ENCODE results near the gene RNF144A. TPM values are rescaled to one million over a fixed set of nuclear protein-coding genes. Genes with fewer than 3 reads are reported as not detected.

Gene RNF144A
- polyA plus RNA-seq, 1 of the 3 experiments (the other 2 are of a cell fraction), result 15.6 TPM

DNA sequence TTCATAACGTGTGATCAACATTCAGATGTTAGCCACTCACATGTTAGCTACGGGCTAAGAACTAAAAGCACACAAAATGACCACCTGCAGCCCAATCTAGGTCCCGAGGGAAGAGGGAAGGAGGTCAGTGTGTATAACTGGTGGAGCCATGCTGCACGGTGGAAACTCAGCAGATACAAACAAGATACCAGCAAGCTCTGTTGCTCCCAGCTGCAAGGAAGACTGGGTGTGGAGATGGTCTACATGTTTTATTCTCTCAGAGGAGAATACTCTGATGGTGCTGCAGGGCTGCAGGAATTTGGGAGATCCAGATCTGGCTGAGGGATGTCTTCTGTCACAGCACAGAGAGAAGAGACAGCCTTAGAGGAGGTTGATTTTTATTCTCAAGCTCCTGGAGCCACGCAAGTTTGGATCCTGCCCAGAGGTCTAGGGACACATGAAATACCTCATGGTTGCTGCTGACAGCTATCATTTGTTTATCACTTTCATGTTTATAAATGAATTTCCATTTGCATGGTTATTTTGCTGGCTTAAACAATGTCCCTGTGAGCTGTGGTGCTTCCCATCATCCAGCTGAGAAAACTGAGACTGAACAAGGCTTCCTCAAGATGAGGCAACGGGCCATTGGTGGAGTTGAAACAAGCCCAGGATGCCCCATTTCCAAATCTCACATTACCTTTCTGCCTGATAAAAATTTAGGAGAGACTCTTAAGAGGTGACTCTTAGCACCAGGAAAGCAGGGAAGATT lies 30.9 kb downstream of the RNF144A start:
- Histone ChIP-seq H3K36me3 (replicated peaks in 1 of 2; ENCODE audit: control insufficient read depth in 1 of 2, insufficient read depth in 2 of 2, low read length in 1 of 2) (peaks cover 3 to 28% of the 10 kb centered on the region in 2 experiments), H2AFZ (ENCODE audit: low read depth) (no peak overlapping the region), H3K4me3 (ENCODE audit: low read depth in 2 of 2, low read length in 1 of 2) (no peak overlapping the region), H3K9ac (no peak overlapping the region), H3K27ac (ENCODE audit: low read depth in 2 of 2, low read length in 1 of 2) (no peak overlapping the region; a peak in 1 of 4 replicates), H3K4me2 (no peak overlapping the region), H3K9me2 (no peaks in the 10 kb centered on the region), H4K20me1 (ENCODE audit: insufficient read depth) (no peaks in the 10 kb centered on the region), H3K4me1 (ENCODE audit: control insufficient read depth in 1 of 2, insufficient read depth in 2 of 2, low read depth in 1 of 2, low read length in 1 of 2) (peaks cover 0 to 16% of the 10 kb centered on the region in 2 experiments; a peak in 3 of 4 replicates), H3F3A (replicated peaks; ENCODE audit: insufficient read depth) (peaks cover 12% of the 10 kb centered on the region), H3K79me2 (ENCODE audit: insufficient read depth) (peaks cover 4% of the 10 kb centered on the region; the same call in 1 of the 2 replicates), H3K27me3 (ENCODE audit: insufficient read depth) (no peaks in the 10 kb centered on the region), H3K9me3 (no peaks in the 10 kb centered on the region)
- no peak for DNase-seq
- no peak for TF ChIP-seq ZBTB33 (IDR thresholded peaks at IDR 0.05; ENCODE audit: borderline replicate concordance, low read depth)
- TF ChIP-seq, protein P1, sequence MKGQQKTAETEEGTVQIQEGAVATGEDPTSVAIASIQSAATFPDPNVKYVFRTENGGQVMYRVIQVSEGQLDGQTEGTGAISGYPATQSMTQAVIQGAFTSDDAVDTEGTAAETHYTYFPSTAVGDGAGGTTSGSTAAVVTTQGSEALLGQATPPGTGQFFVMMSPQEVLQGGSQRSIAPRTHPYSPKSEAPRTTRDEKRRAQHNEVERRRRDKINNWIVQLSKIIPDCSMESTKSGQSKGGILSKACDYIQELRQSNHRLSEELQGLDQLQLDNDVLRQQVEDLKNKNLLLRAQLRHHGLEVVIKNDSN (IDR thresholded peaks at IDR 0.05; ENCODE audit: borderline replicate concordance, low read depth), result no peak
- no peak for TF ChIP-seq EZH2phosphoT487 (IDR thresholded peaks at IDR 0.05; ENCODE audit: borderline replicate concordance, low read depth)
- no peak for TF ChIP-seq NRF1 (IDR thresholded peaks at IDR 0.05; ENCODE audit: low read depth, low read length)
- TF ChIP-seq, protein P2, sequence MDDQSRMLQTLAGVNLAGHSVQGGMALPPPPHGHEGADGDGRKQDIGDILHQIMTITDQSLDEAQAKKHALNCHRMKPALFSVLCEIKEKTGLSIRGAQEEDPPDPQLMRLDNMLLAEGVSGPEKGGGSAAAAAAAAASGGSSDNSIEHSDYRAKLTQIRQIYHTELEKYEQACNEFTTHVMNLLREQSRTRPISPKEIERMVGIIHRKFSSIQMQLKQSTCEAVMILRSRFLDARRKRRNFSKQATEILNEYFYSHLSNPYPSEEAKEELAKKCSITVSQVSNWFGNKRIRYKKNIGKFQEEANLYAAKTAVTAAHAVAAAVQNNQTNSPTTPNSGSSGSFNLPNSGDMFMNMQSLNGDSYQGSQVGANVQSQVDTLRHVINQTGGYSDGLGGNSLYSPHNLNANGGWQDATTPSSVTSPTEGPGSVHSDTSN (IDR thresholded peaks at IDR 0.05), result no peak
- no peak for TF ChIP-seq POLR2AphosphoS5 (IDR thresholded peaks at IDR 0.05; ENCODE audit: low read depth, low read length)
- TF ChIP-seq FOSL2 (IDR thresholded peaks at IDR 0.05; ENCODE audit: borderline replicate concordance, low read depth), result no peak
- TF ChIP-seq JUND (IDR thresholded peaks at IDR 0.05), result no peak
- no peak for TF ChIP-seq TCF12 (IDR thresholded peaks at IDR 0.05)
- no peak for TF ChIP-seq GABPA (IDR thresholded peaks at IDR 0.05; ENCODE audit: low read depth)
- TF ChIP-seq CHD2 (IDR thresholded peaks at IDR 0.05; ENCODE audit: low read length, partially characterized antibody), result no peak
- TF ChIP-seq MEF2A (IDR thresholded peaks at IDR 0.05; ENCODE audit: borderline replicate concordance, low read depth), result no peak
- TF ChIP-seq SIN3A (IDR thresholded peaks at IDR 0.05; ENCODE audit: borderline replicate concordance, low read depth, low read length), result no peak
- 90% methylated on average over 6 of the region's 6 CpGs for WGBS (ENCODE audit: low lambda C conversion rate)
- ChIA-PET CTCF (interaction anchor here (1.0 to 2.0 kb wide), 5 partner anchors 11 to 97 kb away, joined by 3 to 5 read pairs (median 4); no protein-coding TSS in a partner anchor), POLR2A (interaction anchor here (0.7 kb wide), 1 partner anchor 30 kb away, joined by 3 read pairs; no protein-coding TSS in a partner anchor)
